ENCODE measurements around the gene PTPRM. TPM values are rescaled to one million over a fixed set of nuclear protein-coding genes. Genes with fewer than 3 reads are reported as not detected.

Gene PTPRM
- total RNA-seq, 1 experiment from 2014 or later, result 6.2 TPM

GRCh38 chr18:8231316-8231715, 664.2 kb downstream of the PTPRM start:
- no peaks in the 10 kb centered on the region for H3K79me1 ChIP-seq (ENCODE audit: insufficient read depth, low read depth, low read length, poor library complexity, severe bottlenecking)
- no peak overlapping the region for H2AK5ac ChIP-seq (ENCODE audit: insufficient read length, low read length)
- no peak overlapping the region for H2BK120ac ChIP-seq (ENCODE audit: low read depth, low read length, poor library complexity, severe bottlenecking)
- no peak overlapping the region for H3K4me3 Mint-ChIP-seq
- H3K4me1 ChIP-seq (ENCODE audit: insufficient read depth, low read length), result no peaks in the 10 kb centered on the region
- H2BK15ac ChIP-seq (ENCODE audit: low read depth, low read length), result no peak overlapping the region
- H4K5ac ChIP-seq (ENCODE audit: insufficient read length, low read depth, low read length), result no peak overlapping the region
- peaks cover 4 to 20% (median 6%) of the 10 kb centered on the region in 3 experiments; a peak in 5 of 7 replicates for H3K36me3 Mint-ChIP-seq (ENCODE audit: insufficient read depth in 1 of 3, low read depth in 3 of 3)
- no CpG with 5 or more reads among the region's 5 CpGs for WGBS (ENCODE audit: extremely low coverage, insufficient read length, low lambda C conversion rate)
- no peak overlapping the region for H3K9ac ChIP-seq (ENCODE audit: extremely low read depth, insufficient read length, low read length)
- H3K23me2 ChIP-seq (ENCODE audit: insufficient read length, low read depth, low read length, poor library complexity, severe bottlenecking), result no peaks in the 10 kb centered on the region
- DNase-seq, result no peak
- no peak overlapping the region for H2BK20ac ChIP-seq (ENCODE audit: low read depth, low read length, poor library complexity, severe bottlenecking)
- peaks cover 12 to 13% of the 10 kb centered on the region in 2 experiments for H3K9me3 Mint-ChIP-seq
- no peak overlapping the region for H2AFZ ChIP-seq (ENCODE audit: low read length)
- no peaks in the 10 kb centered on the region for H3K79me2 ChIP-seq (ENCODE audit: insufficient read depth, low read length)
- no peak overlapping the region for H3K27ac Mint-ChIP-seq
- no peak overlapping the region for H3T11ph ChIP-seq (ENCODE audit: low read length)
- H3K27me3 Mint-ChIP-seq (ENCODE audit: low read depth), result no peaks in the 10 kb centered on the region
- no peak overlapping the region for H4K8ac ChIP-seq (replicated peaks; ENCODE audit: insufficient read length, low read depth, low read length)
- H2BK5ac ChIP-seq (ENCODE audit: insufficient read length, low read length), result no peak overlapping the region
- H4K20me1 ChIP-seq (ENCODE audit: control insufficient read depth, insufficient read depth, insufficient read length), result no peaks in the 10 kb centered on the region
- no peak overlapping the region for H3K18ac ChIP-seq (ENCODE audit: insufficient read length, low read depth, low read length)
- H3K4me2 ChIP-seq (ENCODE audit: insufficient read depth, insufficient read length, low read length), result no peak overlapping the region
- H3K4ac ChIP-seq (ENCODE audit: low read depth, low read length), result no peak overlapping the region
- H3K14ac ChIP-seq (ENCODE audit: insufficient read depth, low read length), result no peak overlapping the region
- H3K23ac ChIP-seq (ENCODE audit: insufficient read length, low read depth, low read length), result no peak overlapping the region
- no peak for TF ChIP-seq CTCF (conservative IDR thresholded peaks at IDR 0.05)
- no peak overlapping the region for H2BK12ac ChIP-seq (ENCODE audit: insufficient read length, low read depth, low read length)
- H4K91ac ChIP-seq (ENCODE audit: insufficient read length, low read depth, low read length), result no peak overlapping the region
- peaks cover 10% of the 10 kb centered on the region in 2 experiments for H3K4me1 Mint-ChIP-seq
- H3K27me3 ChIP-seq (ENCODE audit: insufficient read depth, low read length), result no peaks in the 10 kb centered on the region
- no peaks in the 10 kb centered on the region for H3K9me3 ChIP-seq (ENCODE audit: control insufficient read depth, low read depth, low read length)
- no peak overlapping the region for H3K27ac ChIP-seq (ENCODE audit: insufficient read length, low read depth, low read length)
- no peak overlapping the region for H3K56ac ChIP-seq (ENCODE audit: insufficient read length, low read depth, low read length)
